Measurements from ENCODE around the gene METTL1. TPM values are rescaled to one million over a fixed set of nuclear protein-coding genes. Genes with fewer than 3 reads are reported as not detected.

METTL1 gene
- total RNA-seq, 1 donor from 2014 or later, result 40.7 TPM

- ChIA-PET CTCF (interaction anchor here (1.0 to 2.6 kb wide), 5 partner anchors 9 to 27 kb away, joined by 3 to 9 read pairs (median 5); partner anchors contain the start of gene TSFM), POLR2A (interaction anchor here (0.6 to 1.4 kb wide), 3 partner anchors 14 to 1048 kb away, joined by 3 to 6 read pairs (median 4); partner anchors contain the start of genes EEF1AKMT3 and METTL1)
- ATAC-seq (ENCODE audit: low read depth) (no peak), DNase-seq (no peak)
- intact Hi-C loops (cut with micrococcal nuclease), result no loop called here
- H3K4me1 Mint-ChIP-seq, result peaks cover 40% of the 10 kb centered on the region
- H3K27ac Mint-ChIP-seq, result no peak overlapping the region
- H3K9me3 Mint-ChIP-seq, result no peaks in the 10 kb centered on the region
- H3K27me3 Mint-ChIP-seq, result no peaks in the 10 kb centered on the region
- H3K4me3 Mint-ChIP-seq, result no peak overlapping the region
- H3K36me3 Mint-ChIP-seq (ENCODE audit: low read depth), result peaks cover 45% of the 10 kb centered on the region
- TF ChIP-seq, protein P1, sequence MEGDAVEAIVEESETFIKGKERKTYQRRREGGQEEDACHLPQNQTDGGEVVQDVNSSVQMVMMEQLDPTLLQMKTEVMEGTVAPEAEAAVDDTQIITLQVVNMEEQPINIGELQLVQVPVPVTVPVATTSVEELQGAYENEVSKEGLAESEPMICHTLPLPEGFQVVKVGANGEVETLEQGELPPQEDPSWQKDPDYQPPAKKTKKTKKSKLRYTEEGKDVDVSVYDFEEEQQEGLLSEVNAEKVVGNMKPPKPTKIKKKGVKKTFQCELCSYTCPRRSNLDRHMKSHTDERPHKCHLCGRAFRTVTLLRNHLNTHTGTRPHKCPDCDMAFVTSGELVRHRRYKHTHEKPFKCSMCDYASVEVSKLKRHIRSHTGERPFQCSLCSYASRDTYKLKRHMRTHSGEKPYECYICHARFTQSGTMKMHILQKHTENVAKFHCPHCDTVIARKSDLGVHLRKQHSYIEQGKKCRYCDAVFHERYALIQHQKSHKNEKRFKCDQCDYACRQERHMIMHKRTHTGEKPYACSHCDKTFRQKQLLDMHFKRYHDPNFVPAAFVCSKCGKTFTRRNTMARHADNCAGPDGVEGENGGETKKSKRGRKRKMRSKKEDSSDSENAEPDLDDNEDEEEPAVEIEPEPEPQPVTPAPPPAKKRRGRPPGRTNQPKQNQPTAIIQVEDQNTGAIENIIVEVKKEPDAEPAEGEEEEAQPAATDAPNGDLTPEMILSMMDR (IDR thresholded peaks at IDR 0.05), result no peak
These were observed 13.1 kb downstream of the METTL1 start for GRCh38 chr12:57758552-57759359.

DNA sequence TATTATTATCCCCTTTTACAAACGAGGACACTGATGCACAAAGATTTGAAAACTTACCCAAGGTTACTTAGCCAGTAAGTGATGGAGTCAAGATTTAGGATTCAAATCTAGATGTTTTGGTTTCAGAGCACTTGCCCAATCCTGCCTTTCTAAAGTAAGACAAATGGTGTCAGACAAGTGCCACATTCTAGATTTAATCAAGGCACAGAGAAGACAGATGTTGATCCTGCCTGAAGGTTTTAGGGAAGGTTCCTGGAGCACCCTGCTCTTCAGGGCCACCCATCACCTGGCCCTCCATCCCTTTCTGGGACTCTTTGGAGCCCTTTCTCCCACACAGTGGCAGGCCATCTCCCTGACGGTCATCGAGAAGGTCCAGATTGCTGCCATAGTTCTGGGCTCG, 14.1 kb downstream of the METTL1 start:
- DNase-seq (no peak), ATAC-seq (ENCODE audit: low read depth) (no peak)
- H3K4me1 Mint-ChIP-seq, result peaks cover 49% of the 10 kb centered on the region
- peaks cover 43% of the 10 kb centered on the region for H3K36me3 Mint-ChIP-seq (ENCODE audit: low read depth)
- ChIA-PET CTCF (interaction anchor here (2.3 kb wide), 2 partner anchors 9 to 26 kb away, joined by 16 to 20 read pairs; partner anchors contain the start of genes CYP27B1 and TSFM), POLR2A (interaction anchor here (3.0 kb wide), 1 partner anchor 10 kb away, joined by 34 read pairs; the partner anchor contains the start of gene CYP27B1)
- H3K9me3 Mint-ChIP-seq, result no peaks in the 10 kb centered on the region
- H3K4me3 Mint-ChIP-seq, result no peak overlapping the region
- TF ChIP-seq, protein P1 (IDR thresholded peaks at IDR 0.05), result no peak
- H3K27me3 Mint-ChIP-seq, result no peaks in the 10 kb centered on the region
- H3K27ac Mint-ChIP-seq, result no peak overlapping the region
- intact Hi-C loops (cut with micrococcal nuclease), result loop anchor here (2.0 kb wide), 1 partner anchor 141 kb away; no protein-coding TSS in a partner anchor

DNA sequence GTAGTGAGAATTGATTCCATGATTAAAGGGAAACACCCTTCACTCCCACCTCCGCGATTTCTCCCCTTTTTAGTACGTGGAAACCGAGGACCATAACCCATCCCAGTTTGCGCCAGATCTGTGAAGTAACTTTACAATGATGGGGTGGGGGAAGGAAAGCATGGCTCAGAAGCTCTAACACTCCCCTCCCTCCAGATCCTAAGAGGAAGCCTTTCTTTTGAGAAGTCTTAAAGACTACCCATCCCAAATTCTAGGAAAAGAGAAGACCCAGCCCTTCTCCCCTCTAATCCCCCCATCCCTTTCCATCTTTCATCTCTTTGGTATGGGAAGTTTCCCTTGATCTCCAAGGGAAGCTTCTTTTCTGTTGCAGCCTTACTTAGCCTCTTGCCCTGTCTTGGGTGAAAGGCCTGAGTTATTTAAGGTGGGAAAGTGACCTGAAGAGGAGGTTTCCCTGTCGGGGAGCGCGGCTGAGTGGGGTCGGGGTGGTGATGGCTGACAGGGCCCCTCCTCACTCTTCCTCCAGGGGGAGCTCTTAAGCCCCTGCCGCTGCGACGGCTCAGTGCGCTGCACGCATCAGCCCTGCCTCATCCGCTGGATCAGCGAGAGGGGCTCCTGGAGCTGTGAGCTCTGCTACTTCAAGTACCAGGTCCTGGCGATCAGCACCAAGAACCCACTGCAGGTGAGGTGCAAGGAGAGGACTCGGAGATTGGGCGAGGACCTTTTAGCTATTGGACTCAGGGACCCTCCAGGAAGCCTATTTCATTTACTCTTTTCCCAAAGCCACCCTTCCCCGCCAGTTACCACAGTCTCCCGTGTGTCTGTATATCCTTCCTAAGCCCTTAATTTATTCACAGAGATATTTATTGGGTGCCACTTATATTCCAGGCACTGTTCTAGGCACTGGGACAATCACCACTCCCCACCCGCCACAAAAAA, 15.2 kb downstream of the METTL1 start:
- peak; percentile 16 for ATAC-seq (ENCODE audit: low read depth)
- intact Hi-C loops (cut with micrococcal nuclease), result loop anchor here (1.0 to 2.0 kb wide), 6 partner anchors 10 to 149 kb away; partner anchors contain the start of genes EEF1AKMT3, METTL1 and TSFM
- peak; percentile 56 for DNase-seq
- ChIA-PET POLR2A (interaction anchor here (0.6 to 3.0 kb wide), 17 partner anchors 11 to 1068 kb away, joined by 3 to 34 read pairs (median 5); partner anchors contain the start of genes CYP27B1, EEF1AKMT3, METTL1 and OS9), CTCF (interaction anchor here (0.6 to 2.3 kb wide), 15 partner anchors 10 to 149 kb away, joined by 3 to 20 read pairs (median 4); partner anchors contain the start of genes CYP27B1, OS9, TSFM and TSPAN31)
- H3K27me3 Mint-ChIP-seq, result no peaks in the 10 kb centered on the region
- TF ChIP-seq, protein P1 (IDR thresholded peaks at IDR 0.05), result no peak
- H3K4me3 Mint-ChIP-seq, result peak overlapping the region; percentile 90
- H3K36me3 Mint-ChIP-seq (ENCODE audit: low read depth), result peaks cover 47% of the 10 kb centered on the region
- H3K9me3 Mint-ChIP-seq, result no peaks in the 10 kb centered on the region
- peaks cover 60% of the 10 kb centered on the region for H3K4me1 Mint-ChIP-seq
- H3K27ac Mint-ChIP-seq, result peak overlapping the region; percentile 86

DNA sequence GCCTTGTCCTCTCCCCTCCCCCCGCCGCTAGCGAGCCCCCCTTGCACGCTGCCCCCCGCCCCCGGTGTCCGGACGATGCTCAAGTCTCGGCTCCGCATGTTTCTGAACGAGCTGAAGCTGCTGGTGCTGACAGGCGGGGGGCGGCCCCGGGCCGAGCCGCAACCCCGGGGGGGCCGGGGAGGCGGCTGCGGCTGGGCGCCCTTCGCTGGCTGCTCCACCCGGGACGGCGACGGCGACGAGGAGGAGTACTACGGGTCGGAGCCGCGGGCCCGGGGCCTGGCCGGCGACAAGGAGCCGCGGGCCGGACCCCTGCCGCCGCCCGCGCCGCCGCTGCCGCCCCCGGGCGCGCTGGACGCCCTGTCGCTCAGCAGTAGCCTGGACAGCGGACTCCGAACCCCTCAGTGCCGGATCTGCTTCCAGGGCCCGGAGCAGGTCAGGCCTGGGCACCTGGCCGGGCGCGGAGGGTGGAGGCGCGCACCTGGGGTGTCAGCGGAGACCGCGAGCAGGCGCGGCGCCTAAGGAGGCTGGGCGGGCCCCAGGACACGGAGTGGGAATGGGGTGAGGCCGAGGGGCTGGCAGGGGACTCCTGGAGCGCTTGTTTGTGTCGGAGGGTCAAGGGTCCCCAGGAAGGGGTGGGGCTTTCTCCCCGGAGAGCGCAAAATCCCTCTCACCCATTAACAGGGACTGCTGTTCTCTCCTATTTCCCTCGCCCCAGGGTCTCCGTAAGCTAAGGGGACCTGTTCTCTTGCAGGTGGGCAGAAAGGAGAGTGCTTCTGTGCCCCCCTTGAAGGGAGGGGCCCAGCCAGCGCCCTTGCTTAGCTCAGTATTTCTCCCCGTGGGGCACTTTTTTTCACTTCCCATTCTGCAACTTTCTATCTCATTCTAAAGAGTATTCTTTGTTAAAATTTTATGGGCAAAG, 16.2 kb downstream of the METTL1 start:
- peak; percentile 61 for DNase-seq
- Mint-ChIP-seq H3K27ac (peak overlapping the region; percentile 86), H3K27me3 (no peaks in the 10 kb centered on the region), H3K4me1 (peaks cover 69% of the 10 kb centered on the region), H3K4me3 (peak overlapping the region; percentile 90), H3K9me3 (no peaks in the 10 kb centered on the region), H3K36me3 (ENCODE audit: low read depth) (peaks cover 47% of the 10 kb centered on the region)
- peak; percentile 13 for ATAC-seq (ENCODE audit: low read depth)
- ChIA-PET POLR2A (interaction anchor here (0.5 to 3.0 kb wide), 17 partner anchors 8 to 1068 kb away, joined by 3 to 34 read pairs (median 5); partner anchors contain the start of genes CYP27B1, EEF1AKMT3, METTL1 and OS9), CTCF (interaction anchor here (0.6 to 2.3 kb wide), 10 partner anchors 11 to 150 kb away, joined by 3 to 20 read pairs (median 5); partner anchors contain the start of genes CYP27B1, OS9, TSFM and TSPAN31)
- intact Hi-C loops (cut with micrococcal nuclease), result loop anchor here (1.0 to 2.0 kb wide), 6 partner anchors 11 to 150 kb away; partner anchors contain the start of genes EEF1AKMT3, METTL1 and TSFM
- TF ChIP-seq, protein P1 (IDR thresholded peaks at IDR 0.05), result no peak

Measured in activated B cell treated with CpG ODN at 0.5 μM for 24 hours (primary cell).